ENCODE measurements around the gene ADAMTS17.

The ADAMTS17 gene

GRCh38 chr15:100242989-100243388, 98.8 kb downstream of the ADAMTS17 start:
- no peaks in the 10 kb centered on the region for H3K4me1 ChIP-seq (ENCODE audit: insufficient read depth, low read length)
- no peaks in the 10 kb centered on the region for H3K36me3 ChIP-seq (ENCODE audit: insufficient read depth, low read length)
- no peak overlapping the region for H3K4me3 ChIP-seq (ENCODE audit: low read depth in 1 of 2, low read length in 2 of 2)
- no peak overlapping the region for H3K9ac ChIP-seq (ENCODE audit: low read length)
- no peak overlapping the region for H3K27ac ChIP-seq (ENCODE audit: low read depth, low read length)
- H3K9me3 ChIP-seq (ENCODE audit: low read length): no peaks in the 10 kb centered on the region
- H3K27me3 ChIP-seq (ENCODE audit: control insufficient read depth in 1 of 2, insufficient read depth in 2 of 2, low read length in 2 of 2): no peaks in the 10 kb centered on the region

GRCh38 chr15:100241572-100242482, 99.9 kb downstream of the ADAMTS17 start:
- H3K27me3 ChIP-seq (ENCODE audit: control insufficient read depth in 1 of 2, insufficient read depth in 2 of 2, low read length in 2 of 2): no peaks in the 10 kb centered on the region
- no peak overlapping the region for H3K9ac ChIP-seq (ENCODE audit: low read length)
- H3K27ac ChIP-seq (ENCODE audit: low read depth, low read length): no peak overlapping the region
- no peak overlapping the region for H3K4me3 ChIP-seq (ENCODE audit: low read depth in 1 of 2, low read length in 2 of 2)
- H3K4me1 ChIP-seq (ENCODE audit: insufficient read depth, low read length): no peaks in the 10 kb centered on the region
- no peaks in the 10 kb centered on the region for H3K36me3 ChIP-seq (ENCODE audit: insufficient read depth, low read length)
- H3K9me3 ChIP-seq (ENCODE audit: low read length): no peaks in the 10 kb centered on the region

- H3K4me3 ChIP-seq (ENCODE audit: low read depth in 1 of 2, low read length in 2 of 2): no peak overlapping the region
- H3K9me3 ChIP-seq (ENCODE audit: low read length): no peaks in the 10 kb centered on the region
- H3K36me3 ChIP-seq (ENCODE audit: insufficient read depth, low read length): no peaks in the 10 kb centered on the region
- H3K27me3 ChIP-seq (ENCODE audit: control insufficient read depth in 1 of 2, insufficient read depth in 2 of 2, low read length in 2 of 2): no peaks in the 10 kb centered on the region
- H3K27ac ChIP-seq (ENCODE audit: low read depth, low read length): no peak overlapping the region
- H3K4me1 ChIP-seq (ENCODE audit: insufficient read depth, low read length): no peaks in the 10 kb centered on the region
- H3K9ac ChIP-seq (ENCODE audit: low read length): no peak overlapping the region
These were observed 104.6 kb downstream of the ADAMTS17 start for GRCh38 chr15:100236981-100237720.

- Histone ChIP-seq H3K4me3 (ENCODE audit: low read depth in 1 of 2, low read length in 2 of 2) (no peak overlapping the region), H3K36me3 (ENCODE audit: insufficient read depth, low read length) (no peaks in the 10 kb centered on the region), H3K4me1 (ENCODE audit: insufficient read depth, low read length) (no peaks in the 10 kb centered on the region), H3K9me3 (ENCODE audit: low read length) (no peaks in the 10 kb centered on the region), H3K27me3 (ENCODE audit: control insufficient read depth in 1 of 2, insufficient read depth in 2 of 2, low read length in 2 of 2) (no peaks in the 10 kb centered on the region), H3K27ac (ENCODE audit: low read depth, low read length) (no peak overlapping the region), H3K9ac (ENCODE audit: low read length) (no peak overlapping the region)
These were observed 106.7 kb downstream of the ADAMTS17 start for GRCh38 chr15:100235030-100235617.

- Histone ChIP-seq H3K4me3 (ENCODE audit: low read depth in 1 of 2, low read length in 2 of 2) (no peak overlapping the region), H3K36me3 (ENCODE audit: insufficient read depth, low read length) (no peaks in the 10 kb centered on the region), H3K27me3 (ENCODE audit: control insufficient read depth in 1 of 2, insufficient read depth in 2 of 2, low read length in 2 of 2) (no peaks in the 10 kb centered on the region), H3K4me1 (ENCODE audit: insufficient read depth, low read length) (no peaks in the 10 kb centered on the region), H3K9me3 (ENCODE audit: low read length) (no peaks in the 10 kb centered on the region), H3K27ac (ENCODE audit: low read depth, low read length) (no peak overlapping the region), H3K9ac (ENCODE audit: low read length) (no peak overlapping the region)
These were observed 107.4 kb downstream of the ADAMTS17 start for GRCh38 chr15:100234158-100235029.

- Histone ChIP-seq H3K4me3 (ENCODE audit: low read depth in 1 of 2, low read length in 2 of 2) (no peak overlapping the region), H3K27me3 (ENCODE audit: control insufficient read depth in 1 of 2, insufficient read depth in 2 of 2, low read length in 2 of 2) (no peaks in the 10 kb centered on the region)
These were observed 111.0 kb downstream of the ADAMTS17 start for GRCh38 chr15:100230784-100231183.

GRCh38 chr15:100229181-100230163, 112.3 kb downstream of the ADAMTS17 start:
- Histone ChIP-seq H3K27me3 (ENCODE audit: control insufficient read depth in 1 of 2, insufficient read depth in 2 of 2, low read length in 2 of 2) (no peaks in the 10 kb centered on the region), H3K27ac (ENCODE audit: low read depth, low read length) (no peak overlapping the region), H3K4me3 (ENCODE audit: low read depth in 1 of 2, low read length in 2 of 2) (no peak overlapping the region), H3K9ac (ENCODE audit: low read length) (no peak overlapping the region), H3K4me1 (ENCODE audit: insufficient read depth, low read length) (no peaks in the 10 kb centered on the region), H3K9me3 (ENCODE audit: low read length) (no peaks in the 10 kb centered on the region), H3K36me3 (ENCODE audit: insufficient read depth, low read length) (no peaks in the 10 kb centered on the region)

More at GRCh38 chr15:100230784-100231183, 111.0 kb downstream of the ADAMTS17 start:
- Histone ChIP-seq H3K36me3 (ENCODE audit: insufficient read depth, low read length) (no peaks in the 10 kb centered on the region), H3K9ac (ENCODE audit: low read length) (no peak overlapping the region), H3K9me3 (ENCODE audit: low read length) (no peaks in the 10 kb centered on the region), H3K27ac (ENCODE audit: low read depth, low read length) (no peak overlapping the region), H3K4me1 (ENCODE audit: insufficient read depth, low read length) (no peaks in the 10 kb centered on the region)

- no peaks in the 10 kb centered on the region for H3K9me3 ChIP-seq (ENCODE audit: low read length)
- H3K27me3 ChIP-seq (ENCODE audit: control insufficient read depth in 1 of 2, insufficient read depth in 2 of 2, low read length in 2 of 2): no peaks in the 10 kb centered on the region
- no peak overlapping the region for H3K27ac ChIP-seq (ENCODE audit: low read depth, low read length)
- H3K9ac ChIP-seq (ENCODE audit: low read length): no peak overlapping the region
- H3K36me3 ChIP-seq (ENCODE audit: insufficient read depth, low read length): no peaks in the 10 kb centered on the region
- no peak overlapping the region for H3K4me3 ChIP-seq (ENCODE audit: low read depth in 1 of 2, low read length in 2 of 2)
- H3K4me1 ChIP-seq (ENCODE audit: insufficient read depth, low read length): no peaks in the 10 kb centered on the region
These were observed 114.0 kb downstream of the ADAMTS17 start for GRCh38 chr15:100227781-100228180.

- Histone ChIP-seq H3K36me3 (ENCODE audit: insufficient read depth, low read length) (no peaks in the 10 kb centered on the region), H3K9ac (ENCODE audit: low read length) (no peak overlapping the region), H3K4me3 (ENCODE audit: low read depth in 1 of 2, low read length in 2 of 2) (no peak overlapping the region), H3K4me1 (ENCODE audit: insufficient read depth, low read length) (no peaks in the 10 kb centered on the region), H3K9me3 (ENCODE audit: low read length) (no peaks in the 10 kb centered on the region), H3K27me3 (ENCODE audit: control insufficient read depth in 1 of 2, insufficient read depth in 2 of 2, low read length in 2 of 2) (no peaks in the 10 kb centered on the region), H3K27ac (ENCODE audit: low read depth, low read length) (no peak overlapping the region)
These were observed 115.7 kb downstream of the ADAMTS17 start for GRCh38 chr15:100226107-100226506.
